Gastrocnemius medialis (tissue), 4 donors: ENCODE results near the gene TOMM22. TPM values are rescaled to one million over a fixed set of nuclear protein-coding genes. Genes with fewer than 3 reads are reported as not detected.

Experiments used
- ATAC-seq, 2 donors: fragments of 150-250 bp; one replicate each; pipeline ENCODE4 v1.9.1; 2016
- DNase-seq, 2 donors: peaks; one replicate each; pipeline ENCODE4 v3.0.0-alpha.2; 2019
- H3K27ac ChIP-seq, 4 donors: fragments of 200-600 bp; sonication (generic); 1 replicate in 1 of 4; 2 replicates in 3 of 4; pipeline ENCODE4 v1.5.1; 2016 to 2018; ENCODE audit warnings: mild to moderate bottlenecking in 2 of 4, moderate library complexity in 1 of 4
- H3K27me3 ChIP-seq, 3 donors: fragments of 200-600 bp; sonication (generic) in 2 of 3; 1 replicate in 1 of 3; 2 replicates in 2 of 3; pipeline versions ENCODE4 v1.5.1 to v1.6.0; 2016 to 2019; ENCODE audit warnings: mild to moderate bottlenecking in 1 of 3, moderate library complexity in 1 of 3
- H3K36me3 ChIP-seq, 2 donors: fragments of 200-600 bp; sonication (generic) in 1 of 2; one replicate each; pipeline ENCODE4 v1.5.1; 2017 to 2018
- H3K4me1 ChIP-seq, 2 donors: fragments of 200-600 bp; sonication (generic) in 1 of 2; one replicate each; pipeline ENCODE4 v1.5.1; 2016 to 2017; ENCODE audit warnings: mild to moderate bottlenecking in 2 of 2
- H3K4me3 ChIP-seq, 4 donors: fragments of 200-600 bp; sonication (generic) in 3 of 4; 1 replicate in 1 of 4; 2 replicates in 3 of 4; pipeline ENCODE4 v1.5.1; 2016 to 2019; ENCODE audit warnings: mild to moderate bottlenecking in 2 of 4
- H3K9me3 ChIP-seq, 3 donors: fragments of 200-600 bp; sonication (generic) in 2 of 3; 1 replicate in 1 of 3; 2 replicates in 2 of 3; pipeline ENCODE4 v1.5.1; 2016 to 2019
- POLR2A ChIP-seq, 2 donors: fragments of 450-650 bp; IDR thresholded peaks; one replicate each; pipeline ENCODE4 v1.6.1; 2017; ENCODE audit warnings: antibody characterized with exemption in 2 of 2, mild to moderate bottlenecking in 2 of 2, moderate library complexity in 2 of 2
- in situ Hi-C, 4 donors: fragments of 200-750 bp; cut with MboI; loops; one replicate each; pipeline versions ENCODE4 v1.15.0 to v1.8.0; 2017; ENCODE audit warnings: low sequenced_read_pairs in 4 of 4
- intact Hi-C: fragments of 100-400 bp; cut with DNase I; formaldehyde crosslinking; loops from one replicate; pipeline ENCODE4 v1.15.1; 2023; ENCODE audit warnings: low total_unique reads
- total RNA-seq, 4 donors: library from RNA; depleted of rRNA; stranded (reverse); fragments of >200 nt; gene quantifications; one replicate each; pipeline versions ENCODE4 v1.1.0 to v1.2.3, GENCODE V29; 2016
- TF ChIP-seq, protein P1 (sequence below), 5 experiments: fragments of 450-650 bp in 3 of 5; fragments of 200-600 bp in 2 of 5; sonication (generic) in 2 of 5; IDR thresholded peaks in 4 of 5; conservative IDR thresholded peaks in 1 of 5; 1 replicate in 4 of 5; 2 replicates in 1 of 5; pipeline ENCODE4 v1.5.1; 2016 to 2019; ENCODE audit warnings: antibody characterized with exemption in 5 of 5, mild to moderate bottlenecking in 3 of 5, moderate library complexity in 3 of 5

Gene TOMM22
- total RNA-seq, 4 donors from 2014 or later = 37.1 to 47.1 (median 46.3) TPM

DNA sequence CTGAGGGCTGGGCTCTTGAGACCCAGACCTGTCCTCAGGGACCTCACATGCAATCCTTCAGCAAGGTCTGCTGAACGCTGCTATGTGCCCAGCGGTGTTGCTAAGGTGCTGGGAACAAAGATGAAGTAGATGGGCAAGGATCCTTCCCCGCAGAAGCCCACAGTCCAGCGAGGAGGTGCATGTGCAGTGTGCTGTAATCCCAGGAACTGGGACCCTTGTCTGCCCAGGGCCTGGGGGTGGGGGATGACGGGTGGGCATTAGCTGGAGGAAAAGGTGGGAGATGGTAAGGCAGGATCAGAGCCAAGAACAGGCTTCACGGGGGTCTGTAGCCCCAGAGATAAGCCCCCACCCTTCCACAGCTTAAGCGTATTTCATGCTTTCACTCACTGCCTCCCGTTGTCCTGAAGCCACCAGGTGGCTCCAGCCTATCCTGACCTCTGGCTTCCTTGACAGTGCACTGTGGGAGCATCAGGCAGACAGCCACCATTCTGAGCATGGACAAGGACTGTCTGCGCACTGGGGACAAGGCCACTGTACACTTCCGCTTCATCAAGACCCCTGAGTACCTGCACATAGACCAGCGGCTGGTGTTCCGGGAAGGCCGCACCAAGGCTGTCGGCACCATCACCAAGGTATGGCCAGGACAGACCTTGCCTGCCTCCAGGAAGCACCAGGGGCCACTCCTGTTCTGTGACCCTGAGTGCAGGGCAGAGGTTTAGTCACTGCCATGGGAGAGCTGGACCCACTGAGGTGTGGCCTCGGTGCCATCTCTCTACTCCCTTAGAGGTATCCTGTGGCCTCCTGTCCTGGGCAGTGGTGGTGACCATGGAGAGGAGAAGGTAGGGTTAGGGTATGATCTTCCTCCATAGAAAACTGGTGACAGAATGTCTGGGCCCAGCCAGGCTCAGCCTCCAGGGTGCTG, 46.0 kb downstream of the TOMM22 start:
- intact Hi-C loops (no loop called here), in situ Hi-C loops (no loop called here)
- H3K9me3 ChIP-seq = no peaks in the 10 kb centered on the region
- no peak overlapping the region for H3K4me3 ChIP-seq
- DNase-seq (no peak), ATAC-seq (no peak)
- H3K27ac ChIP-seq = no peak overlapping the region
- peaks cover 6 to 80% of the 10 kb centered on the region in 2 donors for H3K36me3 ChIP-seq
- no peak for TF ChIP-seq POLR2A (IDR thresholded peaks at IDR 0.05)
- TF ChIP-seq, protein P1, sequence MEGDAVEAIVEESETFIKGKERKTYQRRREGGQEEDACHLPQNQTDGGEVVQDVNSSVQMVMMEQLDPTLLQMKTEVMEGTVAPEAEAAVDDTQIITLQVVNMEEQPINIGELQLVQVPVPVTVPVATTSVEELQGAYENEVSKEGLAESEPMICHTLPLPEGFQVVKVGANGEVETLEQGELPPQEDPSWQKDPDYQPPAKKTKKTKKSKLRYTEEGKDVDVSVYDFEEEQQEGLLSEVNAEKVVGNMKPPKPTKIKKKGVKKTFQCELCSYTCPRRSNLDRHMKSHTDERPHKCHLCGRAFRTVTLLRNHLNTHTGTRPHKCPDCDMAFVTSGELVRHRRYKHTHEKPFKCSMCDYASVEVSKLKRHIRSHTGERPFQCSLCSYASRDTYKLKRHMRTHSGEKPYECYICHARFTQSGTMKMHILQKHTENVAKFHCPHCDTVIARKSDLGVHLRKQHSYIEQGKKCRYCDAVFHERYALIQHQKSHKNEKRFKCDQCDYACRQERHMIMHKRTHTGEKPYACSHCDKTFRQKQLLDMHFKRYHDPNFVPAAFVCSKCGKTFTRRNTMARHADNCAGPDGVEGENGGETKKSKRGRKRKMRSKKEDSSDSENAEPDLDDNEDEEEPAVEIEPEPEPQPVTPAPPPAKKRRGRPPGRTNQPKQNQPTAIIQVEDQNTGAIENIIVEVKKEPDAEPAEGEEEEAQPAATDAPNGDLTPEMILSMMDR (IDR thresholded peaks at IDR 0.05 in 4 of 5, conservative IDR thresholded peaks at IDR 0.05 in 1 of 5) = no peak
- peaks cover 9 to 10% of the 10 kb centered on the region in 2 donors for H3K4me1 ChIP-seq
- H3K27me3 ChIP-seq = no peaks in the 10 kb centered on the region

DNA sequence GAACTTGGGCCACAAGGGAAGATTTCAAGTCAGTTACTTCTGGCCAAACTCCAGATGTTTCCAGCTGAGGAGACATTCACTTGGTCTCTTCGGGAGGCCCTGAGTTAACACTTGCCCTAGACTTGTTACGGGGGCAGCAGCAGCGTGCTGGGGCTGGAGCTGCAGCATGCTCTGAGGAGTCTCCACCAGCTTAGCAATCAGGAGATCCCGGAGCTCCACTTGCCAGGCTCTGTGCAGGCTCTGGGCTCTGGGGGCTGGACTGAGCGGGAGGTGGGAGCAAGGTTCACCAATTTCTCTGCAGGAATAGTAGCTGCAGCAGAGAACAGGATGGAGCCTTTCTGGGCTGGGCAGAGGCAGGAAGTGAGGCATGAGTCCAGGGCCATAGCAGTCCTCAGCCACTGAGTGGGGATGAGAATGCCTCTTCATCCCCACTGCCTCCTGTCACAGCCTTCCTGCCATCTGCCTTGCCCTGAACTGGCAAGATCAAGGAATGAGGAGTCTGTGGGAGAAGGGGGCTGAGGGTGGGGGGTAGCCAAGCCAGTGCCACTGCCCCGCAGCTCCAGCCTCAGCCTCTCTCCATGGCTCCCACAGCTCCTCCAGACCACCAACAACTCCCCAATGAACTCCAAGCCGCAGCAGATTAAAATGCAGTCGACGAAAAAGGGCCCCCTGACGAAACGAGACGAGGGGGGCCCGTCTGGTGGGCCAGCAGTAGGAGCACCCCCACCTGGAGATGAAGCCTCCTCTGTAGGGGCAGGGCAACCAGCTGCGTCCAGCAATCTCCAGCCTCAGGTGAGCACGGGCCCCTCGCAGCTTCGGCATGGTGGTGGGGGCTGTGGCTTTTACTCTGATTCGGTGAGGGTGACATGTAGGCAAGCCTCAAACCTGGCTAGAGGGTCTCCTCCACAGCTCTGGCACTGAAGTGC, 47.4 kb downstream of the TOMM22 start:
- Histone ChIP-seq H3K9me3 (no peaks in the 10 kb centered on the region), H3K36me3 (peaks cover 6 to 66% of the 10 kb centered on the region in 2 donors), H3K4me3 (no peak overlapping the region), H3K4me1 (peaks cover 19 to 21% of the 10 kb centered on the region in 2 donors), H3K27ac (no peak overlapping the region), H3K27me3 (no peaks in the 10 kb centered on the region)
- DNase-seq = no peak
- in situ Hi-C loops = no loop called here
- no peak for ATAC-seq
- intact Hi-C loops = no loop called here
- TF ChIP-seq, protein P1 (IDR thresholded peaks at IDR 0.05 in 4 of 5, conservative IDR thresholded peaks at IDR 0.05 in 1 of 5) = no peak
- no peak for TF ChIP-seq POLR2A (IDR thresholded peaks at IDR 0.05)

DNA sequence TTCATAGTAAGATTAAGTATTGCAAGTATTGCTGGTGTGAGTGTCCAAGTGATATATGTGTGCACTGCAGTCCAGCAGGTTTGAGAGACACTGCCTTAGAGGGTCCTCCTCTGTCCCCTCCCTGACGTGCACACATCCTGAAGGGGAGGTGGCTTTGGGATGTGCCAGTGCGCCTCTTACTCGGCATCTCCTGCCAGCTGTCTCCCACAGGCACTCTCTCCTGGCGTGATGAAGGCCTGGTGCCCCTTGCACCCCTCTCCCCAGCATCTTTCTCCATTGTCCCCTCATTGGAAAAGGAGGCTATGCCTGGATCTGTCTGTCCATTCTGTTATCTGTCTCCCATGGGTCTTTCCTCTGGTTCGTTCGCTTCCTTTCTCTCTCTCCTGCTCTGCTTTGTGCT, 48.2 kb downstream of the TOMM22 start:
- TF ChIP-seq, protein P1 (IDR thresholded peaks at IDR 0.05 in 4 of 5, conservative IDR thresholded peaks at IDR 0.05 in 1 of 5) = no peak
- TF ChIP-seq POLR2A (IDR thresholded peaks at IDR 0.05) = no peak
- DNase-seq (no peak), ATAC-seq (no peak)
- Histone ChIP-seq H3K27me3 (no peaks in the 10 kb centered on the region), H3K9me3 (no peaks in the 10 kb centered on the region), H3K4me1 (peaks cover 27 to 29% of the 10 kb centered on the region in 2 donors), H3K27ac (no peak overlapping the region), H3K4me3 (no peak overlapping the region), H3K36me3 (peaks cover 6 to 60% of the 10 kb centered on the region in 2 donors)
- intact Hi-C loops = loop anchor here (10.0 kb wide), 1 partner anchor 225 kb away; the partner anchor contains the start of gene DDX17
- in situ Hi-C loops = no loop called here

DNA sequence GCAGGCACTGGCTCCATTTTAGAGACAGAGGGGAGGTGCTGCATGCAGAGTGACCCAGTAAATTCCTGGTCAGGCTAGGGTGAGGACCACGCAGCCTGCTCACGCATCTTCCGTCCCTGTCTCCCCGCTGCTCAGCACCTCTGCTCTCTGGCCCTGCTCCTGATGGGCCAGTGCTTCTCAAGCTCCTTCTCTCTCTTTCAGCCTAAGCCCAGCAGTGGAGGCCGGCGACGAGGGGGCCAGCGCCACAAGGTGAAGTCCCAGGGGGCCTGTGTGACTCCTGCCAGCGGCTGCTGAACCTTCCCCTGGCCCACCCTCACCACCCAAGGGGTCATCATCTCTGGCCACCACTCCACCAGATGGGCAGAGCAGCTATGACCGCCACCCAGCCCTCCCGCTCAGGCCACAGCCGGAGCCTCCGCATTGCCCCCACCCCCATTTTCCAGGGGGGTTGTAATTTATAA, 48.7 kb downstream of the TOMM22 start:
- Histone ChIP-seq H3K4me3 (no peak overlapping the region), H3K27me3 (no peaks in the 10 kb centered on the region), H3K36me3 (peaks cover 6 to 60% of the 10 kb centered on the region in 2 donors), H3K4me1 (peaks cover 32 to 34% of the 10 kb centered on the region in 2 donors), H3K27ac (no peak overlapping the region), H3K9me3 (no peaks in the 10 kb centered on the region)
- no peak for TF ChIP-seq POLR2A (IDR thresholded peaks at IDR 0.05)
- TF ChIP-seq, protein P1 (IDR thresholded peaks at IDR 0.05 in 4 of 5, conservative IDR thresholded peaks at IDR 0.05 in 1 of 5) = no peak
- ATAC-seq (no peak), DNase-seq (no peak)
- intact Hi-C loops (loop anchor here (10.0 kb wide), 1 partner anchor 226 kb away; the partner anchor contains the start of gene DDX17), in situ Hi-C loops (no loop called here)
